ENCODE measurements around the gene ZNF749. TPM values are rescaled to one million over a fixed set of nuclear protein-coding genes. Genes with fewer than 3 reads are reported as not detected.

ZNF749 gene
- total and polyA plus RNA-seq, 10 of the 15 experiments (the other 5 are each of a cell fraction or from before 2014, with no cell fraction given), result 3.1 to 20.2 (median 13.7) TPM

GRCh38 chr19:57389194-57389729 is 45.9 kb upstream of the ZNF749 start (continued):
- TF ChIP-seq PAX8 (IDR thresholded peaks at IDR 0.05), result 0 out of 2 replicates have a peak, but pooled peaks have one; percentile 53
- no peak for TF ChIP-seq ELK1 (IDR thresholded peaks at IDR 0.05; ENCODE audit: low read depth, low read length)
- 0 out of 2 replicates have a peak, but pooled peaks have one; percentile 80 for TF ChIP-seq SREBF1 (IDR thresholded peaks at IDR 0.05; ENCODE audit: low read length)
- TF ChIP-seq RELA (IDR thresholded peaks at IDR 0.05; ENCODE audit: borderline replicate concordance, partially characterized antibody), result peak; percentile 52
- TF ChIP-seq SRF (IDR thresholded peaks at IDR 0.05; ENCODE audit: low read depth in 2 of 2, low read length in 2 of 2), result peak; percentile 97 to 99
- TF ChIP-seq MTA2 (IDR thresholded peaks at IDR 0.05; ENCODE audit: low read depth), result 0 out of 2 replicates have a peak, but pooled peaks have one; percentile 7
- peak; percentile 89 for TF ChIP-seq MLLT1 (IDR thresholded peaks at IDR 0.05)
- peak; percentile 16; the same call in 1 of the 2 replicates for TF ChIP-seq RB1 (IDR thresholded peaks at IDR 0.05; ENCODE audit: borderline replicate concordance)

Data from GM12878 (cell line).